Measurements from ENCODE around the gene GPR146.

The GPR146 gene

DNA sequence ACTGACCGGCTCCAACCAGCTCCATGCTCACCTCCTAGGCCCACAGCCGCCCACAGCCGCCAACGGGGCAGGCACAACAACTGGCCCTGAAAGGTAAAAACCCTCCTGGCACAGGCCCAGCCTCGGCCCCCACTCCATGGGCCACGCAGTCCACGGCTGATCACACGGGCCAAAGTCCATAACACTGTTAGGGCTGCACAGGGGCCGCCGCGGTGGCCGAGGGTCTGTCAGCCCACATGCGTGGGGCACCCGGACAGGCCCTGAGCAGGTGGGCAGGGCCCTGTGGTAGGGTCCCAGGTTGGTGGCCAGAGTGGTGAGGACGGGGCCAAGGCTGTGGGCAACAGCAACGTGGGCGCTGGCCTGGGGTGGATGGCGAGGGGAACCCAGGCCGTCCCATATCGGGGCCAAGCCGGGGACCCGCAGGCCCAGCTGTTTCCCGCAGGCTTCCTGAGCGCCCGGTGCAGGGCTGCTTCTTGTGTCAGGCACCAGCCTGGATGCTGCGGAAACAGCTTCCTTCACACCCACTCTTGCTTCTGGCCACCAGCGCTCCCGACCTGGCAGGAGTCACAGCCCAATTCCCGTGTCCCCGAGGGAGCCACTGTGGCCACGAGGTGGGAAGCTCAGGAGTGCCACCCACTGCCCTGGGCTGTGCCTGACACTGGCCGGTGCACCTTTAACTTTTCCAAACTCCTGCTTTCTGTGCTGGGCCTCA, 32.2 kb upstream of the GPR146 start:
- DNase-seq: no peak

DNA sequence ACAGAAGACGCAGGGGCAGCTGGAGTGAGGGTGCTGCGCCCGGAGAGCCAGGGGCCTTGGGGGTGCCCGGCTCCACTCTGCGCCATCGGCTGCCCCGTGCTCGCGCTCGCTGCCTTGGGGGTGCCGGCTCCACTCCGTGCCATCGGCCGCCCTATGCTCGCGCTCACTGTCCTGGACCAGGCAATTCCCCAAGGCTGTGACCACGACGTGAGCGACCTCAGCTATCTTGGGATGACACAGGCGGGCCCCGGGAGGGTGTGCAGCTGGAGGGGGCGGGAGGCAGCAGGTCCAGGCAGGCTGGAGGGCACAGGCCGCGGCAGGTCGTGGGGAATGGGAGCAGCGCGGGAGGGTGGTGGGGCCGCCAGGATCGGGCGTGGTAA, 31.6 kb upstream of the GPR146 start:
- DNase-seq: no peak

DNA sequence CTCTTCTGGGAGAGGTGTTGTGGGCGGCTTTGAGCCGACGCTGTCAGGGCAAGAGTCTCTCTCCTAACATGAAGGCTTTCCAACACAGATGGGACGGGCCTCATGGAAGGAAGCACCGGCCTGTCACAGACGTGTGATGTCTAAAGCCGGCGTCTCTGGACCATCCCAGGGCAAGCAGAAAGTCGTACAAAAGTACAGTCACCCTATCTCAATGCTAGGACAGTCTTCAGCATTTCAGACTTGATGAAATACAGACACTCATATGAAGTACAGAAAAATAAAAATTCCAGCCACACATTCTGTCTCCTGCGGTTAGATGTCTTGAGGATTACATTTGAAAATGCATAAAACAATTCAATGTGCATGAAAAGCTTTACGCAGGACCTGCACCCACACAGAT, 30.8 kb upstream of the GPR146 start:
- DNase-seq: no peak

DNA sequence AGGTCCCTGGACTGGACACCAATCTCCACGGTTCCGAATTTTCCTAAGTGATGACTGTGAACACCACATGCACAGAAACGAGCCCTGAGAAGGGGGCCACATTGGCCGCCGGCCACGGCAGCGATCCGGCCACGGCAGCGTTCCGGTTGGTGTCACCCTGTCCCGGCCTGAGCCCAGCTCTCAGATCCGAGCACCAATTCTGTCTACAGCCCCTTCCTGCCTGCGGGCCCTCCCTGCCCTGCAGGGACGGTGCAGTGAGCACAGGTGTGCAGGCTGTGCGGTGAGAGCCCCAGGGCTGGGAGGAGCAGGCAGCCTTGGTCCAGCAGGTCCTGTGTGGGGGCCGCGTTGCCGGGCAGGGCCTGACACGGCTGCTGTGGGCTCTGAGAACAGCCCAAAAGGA, 29.7 kb upstream of the GPR146 start:
- DNase-seq: no peak

DNA sequence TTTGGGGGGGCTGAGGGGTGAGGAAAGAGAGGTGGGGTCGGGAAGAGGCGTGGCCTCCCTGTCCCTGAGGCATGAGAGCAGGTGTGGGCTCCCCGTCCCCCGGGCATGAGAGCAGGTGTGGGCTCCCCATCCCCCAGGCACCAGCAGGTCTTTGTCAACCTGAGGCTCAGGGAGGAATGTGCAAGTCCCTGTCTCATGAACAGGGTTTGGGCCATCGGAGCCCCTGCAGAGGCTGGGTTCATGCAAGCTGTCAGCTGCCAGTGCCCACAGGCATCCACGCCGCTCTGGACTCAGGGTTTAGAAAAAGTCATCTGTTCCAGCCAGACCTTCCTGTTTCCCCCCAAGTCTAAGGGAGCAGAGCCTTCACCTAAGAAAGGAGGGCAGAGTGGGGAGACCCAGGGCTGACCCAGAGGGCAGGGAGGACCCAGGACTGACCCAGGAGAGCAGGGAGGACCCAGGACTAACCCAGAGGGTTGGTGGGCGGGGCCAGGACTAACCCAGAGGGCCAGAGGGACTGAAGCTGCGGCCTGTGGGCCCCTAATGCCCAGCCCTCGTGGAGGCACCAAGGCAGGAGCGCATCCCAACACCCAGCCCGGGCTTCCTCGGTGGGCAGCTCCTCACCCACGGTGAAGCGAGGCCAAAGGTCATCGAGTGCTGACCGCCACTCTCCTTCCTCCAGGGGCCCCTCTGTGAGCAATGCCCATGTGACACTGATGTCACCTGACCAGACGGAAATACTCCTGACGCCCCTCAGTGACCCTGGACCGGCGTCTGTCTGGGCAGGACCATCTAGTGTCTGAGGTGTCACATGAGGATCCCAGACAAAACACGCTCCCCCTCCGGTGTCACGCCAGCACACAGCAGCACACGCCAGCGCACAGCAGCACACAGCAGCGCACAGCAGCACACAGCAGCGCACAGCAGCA, 28.9 kb upstream of the GPR146 start:
- DNase-seq: no peak

DNA sequence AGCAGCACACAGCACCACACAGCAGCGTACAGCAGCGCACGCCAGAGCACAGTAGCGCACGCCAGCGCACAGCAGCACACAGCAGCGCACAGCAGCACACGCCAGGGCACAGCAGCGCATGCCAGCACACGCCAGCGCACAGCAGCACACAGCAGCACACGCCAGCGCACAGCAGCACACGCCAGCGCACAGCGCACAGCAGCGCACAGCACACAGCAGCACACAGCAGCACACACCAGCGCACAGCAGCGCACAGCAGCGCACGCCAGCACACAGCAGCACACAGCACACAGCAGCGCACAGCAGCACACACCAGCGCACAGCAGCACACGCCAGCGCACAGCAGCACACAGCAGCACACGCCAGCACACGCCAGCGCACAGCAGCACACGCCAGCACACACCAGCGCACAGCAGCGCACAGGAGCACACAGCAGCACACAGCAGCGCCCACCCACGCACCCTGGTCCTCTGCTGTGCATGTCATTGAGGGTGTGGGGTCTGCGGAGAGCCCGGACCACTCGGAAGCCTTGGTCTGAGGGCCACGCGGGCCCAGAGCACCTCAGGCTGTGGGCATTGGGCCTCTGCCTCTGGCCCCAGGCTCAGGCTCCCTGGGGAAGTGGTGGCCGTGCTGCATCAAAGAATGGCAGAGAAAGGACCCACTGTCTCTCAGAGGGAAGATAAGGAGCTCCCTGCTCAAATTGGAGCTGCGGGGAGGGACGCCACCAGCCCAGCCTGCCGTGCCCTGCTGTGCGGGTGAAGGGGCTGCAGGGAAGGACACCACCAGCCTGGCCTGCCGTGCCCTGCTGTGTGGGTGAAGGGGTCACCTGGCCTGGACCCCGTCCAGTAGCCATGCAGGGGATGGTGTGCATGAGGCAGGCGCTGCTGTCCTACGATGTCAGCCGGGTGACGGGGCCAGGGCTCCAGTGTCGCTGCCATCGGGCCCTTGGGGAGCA, 27.5 kb upstream of the GPR146 start:
- no peak for DNase-seq

DNA sequence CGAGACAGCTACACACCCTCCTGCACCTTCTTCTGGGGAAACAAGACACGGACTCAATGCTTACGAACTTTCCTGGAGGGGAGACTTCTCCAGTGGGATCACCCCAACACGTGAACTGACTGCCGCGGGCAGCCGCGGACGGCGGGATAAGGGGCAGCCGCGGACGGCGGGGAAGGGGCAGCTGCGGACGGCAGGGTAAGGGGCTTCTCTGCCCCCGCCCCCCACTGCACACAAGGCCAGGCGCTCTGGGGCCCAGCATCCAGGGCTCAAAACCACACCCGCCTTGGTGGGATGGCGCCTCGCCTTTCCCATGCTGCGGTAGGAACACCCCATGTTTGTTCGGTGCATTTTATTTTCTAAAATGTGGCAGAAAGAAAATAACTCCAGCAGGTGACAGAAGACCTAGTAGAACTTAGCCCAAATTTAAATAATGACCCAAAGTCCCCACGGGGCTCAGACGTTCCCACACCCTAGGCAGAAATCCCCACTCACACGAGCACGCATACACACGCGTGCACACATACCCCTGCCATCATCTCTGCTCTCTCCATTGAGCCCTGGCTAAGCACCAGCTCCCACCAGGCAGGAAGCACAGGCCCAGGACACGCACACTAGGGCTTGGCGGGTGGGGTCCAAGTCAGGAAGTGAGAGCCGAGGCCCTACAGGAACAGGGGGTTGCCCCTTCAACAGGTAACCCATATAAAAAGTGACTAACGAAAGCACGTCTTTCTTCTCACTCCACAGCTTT, 26.6 kb upstream of the GPR146 start:
- no peak for DNase-seq

DNA sequence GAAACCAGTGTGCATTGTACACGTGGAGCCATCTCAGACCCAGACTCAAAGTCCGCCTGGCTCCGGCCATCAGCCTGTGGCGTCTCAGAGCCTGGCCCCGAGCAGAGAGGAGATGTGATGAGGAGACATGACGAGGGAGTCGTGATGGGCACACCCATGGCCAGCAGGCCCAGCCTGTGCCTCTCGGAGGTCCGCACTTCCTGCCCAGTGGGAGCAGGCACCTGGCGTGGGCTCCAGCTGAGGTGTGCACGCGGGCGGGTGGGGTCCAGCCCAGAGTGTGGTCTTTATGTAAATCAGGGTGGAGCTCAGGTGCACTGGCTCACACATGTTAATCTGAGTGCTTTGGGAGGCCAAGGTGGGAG, 26.0 kb upstream of the GPR146 start:
- DNase-seq: no peak

DNA sequence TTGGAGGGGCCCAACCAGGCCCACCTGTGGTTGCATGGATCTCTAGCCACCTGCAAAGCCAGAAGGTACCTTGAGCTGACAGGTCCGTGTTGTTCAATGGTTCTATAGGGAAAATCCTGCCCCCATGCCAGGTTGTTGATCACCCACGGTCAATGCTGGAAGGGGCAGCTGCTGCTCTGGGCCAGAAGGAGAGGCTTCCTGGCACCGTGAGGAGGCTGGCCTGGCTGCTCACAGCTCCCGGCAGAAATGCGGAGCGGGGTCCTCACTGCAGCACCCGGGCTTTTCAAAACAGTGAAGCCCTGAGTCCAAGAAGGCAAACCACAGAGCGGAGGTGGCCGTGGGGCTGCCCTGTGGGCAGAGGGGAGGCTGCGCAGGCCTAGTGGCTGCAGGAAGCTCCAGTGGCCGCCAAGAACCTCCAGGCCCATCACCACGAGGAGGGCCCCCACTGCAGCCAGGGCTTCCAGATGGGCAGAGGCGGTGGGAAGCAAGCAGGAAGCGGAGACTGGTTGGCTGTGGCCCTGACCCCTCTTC, 25.0 kb upstream of the GPR146 start:
- DNase-seq: no peak

DNA sequence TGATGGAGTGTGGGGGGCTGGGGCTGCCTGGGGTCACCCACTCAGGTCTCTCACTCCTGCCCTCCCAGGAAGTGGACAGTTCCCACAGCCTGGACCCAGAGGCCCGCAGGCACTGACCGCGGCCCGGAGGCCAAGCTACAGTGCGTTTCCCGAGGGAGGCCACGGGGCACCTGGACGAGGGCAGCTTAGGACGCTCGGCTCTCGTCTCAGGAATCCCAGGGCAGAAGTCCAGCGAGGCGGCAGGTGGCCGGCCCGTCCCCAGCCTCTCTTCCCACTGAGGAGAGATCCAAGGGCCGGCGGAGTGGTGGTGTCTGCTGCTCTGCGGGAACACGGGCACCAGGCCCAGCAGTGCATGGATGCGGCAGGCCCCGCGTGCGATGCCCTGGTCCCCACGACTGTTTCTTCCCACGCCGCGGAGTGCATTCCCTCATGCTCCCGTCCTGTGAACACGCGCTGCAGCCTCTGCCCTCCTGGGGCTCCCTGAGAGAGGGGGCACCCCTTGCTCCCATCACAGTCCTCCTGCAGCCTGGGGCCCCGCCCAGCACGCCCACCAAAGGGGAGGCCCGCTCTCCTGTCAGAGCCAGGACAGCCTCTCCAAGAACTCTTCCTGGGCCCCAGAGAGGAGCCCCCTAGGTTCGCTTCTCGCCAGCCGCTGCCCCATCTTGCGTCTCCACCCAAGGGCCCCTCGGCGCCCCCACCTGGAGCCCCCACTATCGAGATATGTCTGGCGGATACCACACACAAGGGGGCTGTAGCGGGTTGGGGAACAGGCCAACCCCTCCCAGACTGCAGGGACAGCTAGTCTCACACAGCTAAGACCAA, 24.3 kb upstream of the GPR146 start:
- DNase-seq: no peak

DNA sequence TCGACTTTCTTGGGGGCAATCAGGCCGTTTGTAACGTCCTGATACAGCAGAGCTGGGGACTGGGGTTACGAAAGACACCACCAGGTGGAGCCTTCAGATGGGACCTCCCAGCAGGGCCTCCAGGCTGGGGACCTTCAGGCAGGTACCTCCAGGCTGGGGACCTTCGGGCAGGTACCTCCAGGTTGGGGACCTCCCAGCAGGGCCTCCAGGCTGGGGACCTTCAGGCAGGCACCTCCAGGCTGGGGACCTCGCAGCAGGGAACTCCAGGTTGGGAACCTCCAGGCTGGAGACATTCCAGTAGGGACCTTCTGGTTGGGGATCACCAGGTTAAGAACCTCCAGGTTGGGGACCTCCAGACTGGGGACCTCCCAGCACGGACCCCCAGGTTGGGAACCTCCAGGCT, 23.5 kb upstream of the GPR146 start:
- DNase-seq: no peak

DNA sequence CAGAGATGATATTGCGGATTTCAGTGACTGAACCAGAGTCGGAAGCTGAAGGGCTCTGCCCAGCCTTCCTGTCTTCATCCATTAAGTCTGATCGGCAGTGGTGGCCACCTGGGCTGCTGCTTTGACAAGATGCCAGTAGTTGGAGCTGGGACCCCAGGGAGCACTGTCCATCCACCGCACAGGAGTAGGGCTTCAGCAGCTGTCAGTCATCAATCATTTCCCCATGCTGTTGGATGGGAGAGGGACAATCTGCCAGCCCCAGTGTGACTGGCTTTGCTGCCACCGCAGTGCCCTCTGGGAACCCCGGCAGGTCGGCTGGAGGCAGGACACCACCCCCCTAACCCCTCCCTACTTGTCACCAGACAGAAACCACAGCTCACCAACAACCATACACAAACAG, 23.0 kb upstream of the GPR146 start:
- no peak for DNase-seq

DNA sequence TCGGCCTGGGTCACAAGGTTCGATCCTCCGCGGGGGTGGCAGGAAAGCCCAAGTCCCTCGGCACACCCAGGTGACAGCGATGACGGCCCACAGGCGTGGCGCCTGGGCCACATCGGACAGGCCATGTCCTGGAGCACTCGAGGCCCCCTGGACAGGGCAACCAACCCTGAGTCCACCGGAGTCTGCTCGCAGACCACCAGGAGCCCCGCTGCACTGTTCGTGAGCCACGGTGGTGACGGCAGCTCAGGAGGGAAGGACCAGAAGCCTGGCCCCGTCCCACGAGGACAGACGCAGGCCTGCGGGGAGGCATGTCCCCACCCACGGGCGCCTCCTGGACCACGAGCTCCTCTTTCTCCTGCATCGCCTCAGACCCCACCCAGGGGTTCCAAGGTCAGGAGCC, 22.4 kb upstream of the GPR146 start:
- no peak for DNase-seq

DNA sequence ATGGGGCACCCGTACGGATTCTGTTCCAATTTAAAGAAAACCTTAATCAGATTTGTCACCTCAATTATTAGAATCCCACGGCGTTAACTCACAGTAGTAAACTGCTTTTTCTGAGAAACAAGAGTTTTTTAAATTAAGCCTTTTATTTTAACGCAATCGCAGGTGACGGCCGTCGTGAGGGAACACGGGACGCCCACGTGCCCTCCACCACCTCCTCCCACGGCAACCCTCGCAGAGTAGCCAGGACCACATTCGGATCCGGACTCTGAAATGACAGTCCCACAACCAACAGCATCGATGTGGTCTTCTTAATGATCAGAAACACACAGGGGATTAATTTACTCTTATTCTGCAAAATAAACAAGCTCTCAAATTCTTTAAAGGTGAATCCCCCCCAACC, 22.0 kb upstream of the GPR146 start:
- no peak for DNase-seq

DNA sequence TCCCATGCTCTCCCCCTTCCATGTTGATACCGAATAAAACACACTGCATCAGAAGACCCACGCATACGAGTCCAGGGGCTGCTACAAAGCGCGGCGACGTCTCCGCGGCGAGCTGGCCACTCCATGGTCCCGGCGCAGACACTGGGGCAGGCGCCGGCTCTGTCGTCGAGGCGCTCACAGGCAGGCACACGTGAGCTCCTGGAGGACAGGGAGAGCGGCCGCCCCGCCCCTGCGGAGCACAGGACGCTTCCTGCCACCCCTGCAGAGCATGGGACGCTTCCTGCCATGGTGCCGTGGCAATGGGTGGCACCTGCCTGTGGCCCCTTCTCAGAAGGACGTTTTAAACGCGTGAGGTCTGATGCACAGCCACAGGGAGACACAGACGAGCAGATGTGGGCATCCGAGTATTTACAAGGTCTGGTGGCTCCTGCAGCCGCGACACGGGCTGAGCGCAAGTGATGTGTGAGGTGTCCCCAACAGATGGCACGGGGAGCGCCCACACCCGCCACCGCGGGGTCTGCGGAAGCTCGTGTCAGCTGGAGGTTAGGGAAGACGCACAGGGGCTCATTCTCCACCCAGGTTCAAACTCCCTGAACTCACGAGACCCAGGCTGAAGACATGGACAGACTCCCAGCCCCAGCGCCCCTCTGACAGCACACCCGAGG, 21.4 kb upstream of the GPR146 start:
- DNase-seq: no peak

DNA sequence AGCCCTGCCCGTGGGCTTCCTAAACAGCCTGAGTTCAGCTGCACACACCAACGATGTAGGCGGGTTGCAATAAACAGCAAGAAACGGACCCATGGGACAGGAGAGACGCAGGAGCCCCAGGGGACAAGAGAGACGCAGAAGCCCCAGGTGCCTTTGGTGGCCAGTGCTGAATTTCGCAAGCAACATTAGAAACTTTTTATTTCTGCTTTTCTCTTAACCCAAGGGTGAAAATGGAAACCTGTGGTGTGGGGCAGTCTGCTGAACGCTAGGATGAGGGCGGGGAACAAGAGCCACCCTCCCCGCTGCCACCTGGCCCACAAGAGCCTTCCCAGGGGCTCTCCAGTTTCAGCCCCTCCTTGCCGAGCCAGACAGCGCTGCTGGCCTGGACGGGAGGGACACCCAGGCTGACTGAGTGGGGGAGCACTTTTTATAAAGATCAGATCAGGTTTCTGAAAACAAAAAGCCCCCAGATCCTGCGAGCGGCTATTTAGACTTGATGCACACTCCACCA, 20.0 kb upstream of the GPR146 start:
- peak; percentile 97 for DNase-seq

DNA sequence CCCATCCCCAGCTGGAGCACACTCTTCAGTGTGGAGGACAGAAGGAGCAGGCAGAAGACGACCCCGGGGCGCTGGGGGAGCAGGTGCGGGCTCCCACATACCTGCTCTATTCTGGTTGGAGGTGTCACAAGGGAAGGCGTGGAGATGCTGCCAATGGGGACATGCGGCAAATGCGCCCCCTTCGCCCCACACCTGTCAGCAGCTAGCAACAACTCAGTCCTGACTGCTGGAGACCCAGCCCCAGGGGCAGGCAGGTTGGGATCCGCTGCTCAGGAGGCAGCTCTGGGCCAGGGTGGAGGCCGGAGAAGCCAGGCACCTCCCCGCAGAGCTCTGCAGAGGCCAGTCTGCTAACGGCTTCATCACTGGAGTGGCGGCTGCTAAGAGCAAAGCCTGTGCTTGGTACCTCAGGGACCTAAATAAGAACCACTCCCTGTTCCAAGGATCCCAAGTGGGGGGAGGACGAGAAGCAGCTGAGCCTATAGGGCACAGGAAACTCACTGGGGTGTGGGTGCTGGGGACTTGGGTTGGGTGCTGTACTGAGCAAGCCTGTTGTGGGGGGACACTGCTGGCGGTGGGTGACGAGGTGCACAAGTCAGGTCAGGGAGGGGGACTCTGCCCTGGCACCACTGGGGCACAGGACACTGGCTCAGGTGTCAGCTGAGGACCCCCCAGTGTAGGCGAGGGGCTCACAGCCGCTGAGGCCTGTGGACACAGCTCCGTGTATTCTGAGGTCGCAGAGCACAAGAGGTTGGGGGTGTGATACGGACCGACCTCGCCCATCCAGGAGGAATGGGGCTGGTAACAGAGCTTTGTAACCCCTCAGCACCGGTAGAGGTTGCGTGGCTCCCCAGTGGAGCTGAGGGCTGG, 19.2 kb upstream of the GPR146 start:
- no peak for DNase-seq

DNA sequence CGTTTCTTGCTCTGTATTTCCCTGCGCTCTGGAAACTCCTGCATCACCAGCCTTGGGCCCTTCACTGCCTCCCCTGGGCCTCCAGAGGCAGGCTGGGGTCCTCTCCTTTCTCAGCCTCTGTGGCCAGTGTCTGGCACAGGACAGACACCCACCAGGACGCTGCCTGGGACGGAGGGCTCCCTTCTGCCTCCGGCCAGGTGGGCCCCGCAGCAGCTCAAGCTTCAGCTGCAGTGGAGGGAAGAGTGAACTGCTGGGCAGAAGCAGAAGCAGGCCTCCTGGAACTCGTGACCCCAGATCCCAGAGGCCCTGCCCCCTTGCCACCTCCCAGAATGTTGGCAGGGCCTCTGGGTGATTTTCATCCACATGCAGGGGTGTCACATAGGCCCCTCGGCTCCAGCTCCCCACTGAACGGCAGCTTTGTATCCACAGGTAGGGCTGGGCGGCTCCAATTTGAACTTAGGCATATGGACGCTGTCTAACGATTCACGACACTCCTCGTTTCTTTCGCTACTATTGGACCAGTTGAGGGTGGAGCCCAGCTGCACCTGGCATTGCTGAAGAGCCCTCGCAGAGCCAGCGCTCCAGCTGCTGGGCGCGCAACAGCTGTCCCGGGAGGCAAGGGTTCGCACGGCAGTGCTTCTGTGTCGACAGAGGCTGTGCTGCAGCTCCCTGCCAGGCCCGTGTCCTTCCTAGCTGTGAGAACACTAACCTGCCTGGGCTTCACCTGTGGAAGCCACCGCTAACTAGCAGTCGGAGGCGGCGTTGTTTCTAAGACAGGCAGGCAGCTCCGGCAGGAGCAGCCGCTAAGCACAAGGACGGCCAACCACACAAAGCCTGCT, 18.4 kb upstream of the GPR146 start:
- DNase-seq: no peak

DNA sequence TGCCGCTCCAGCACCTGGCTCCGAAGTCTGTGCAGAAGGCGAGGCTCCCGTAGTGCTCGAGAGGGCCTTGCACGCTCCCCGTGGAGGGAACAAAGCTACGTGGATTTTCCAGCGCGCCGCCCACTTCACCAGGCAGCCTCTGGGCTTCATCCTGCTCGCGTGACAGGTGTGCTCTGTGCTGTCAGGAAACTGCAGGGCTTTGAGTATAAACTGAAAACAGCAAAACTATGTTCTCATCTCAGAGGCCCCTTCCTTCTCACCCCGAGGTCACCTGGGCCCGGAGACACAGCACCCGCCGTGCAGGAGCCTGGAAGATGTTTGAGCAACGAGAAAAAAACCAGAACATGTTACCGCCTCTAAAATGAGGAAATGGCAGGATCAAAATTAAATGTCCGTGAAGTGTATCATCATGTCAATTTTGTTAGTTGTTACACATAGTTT, 17.6 kb upstream of the GPR146 start:
- DNase-seq: no peak

Data from GF-D8 (cell line).